Activated effector memory CD4-positive, alpha-beta T cell treated with Interleukin-2 at 50 U/mL for 16 hours (primary cell): ENCODE results near the gene ZBED4.

Source experiments
- DNase-seq: peaks from one replicate; pipeline ENCODE4 v3.0.0-alpha.2; 2020

The ZBED4 gene

GRCh38 chr22:49922484-49922883 is 68.8 kb downstream of the ZBED4 start:
- DNase-seq = no peak

- DNase-seq = no peak
These were observed 69.3 kb downstream of the ZBED4 start for GRCh38 chr22:49922926-49923325.

- DNase-seq = no peak
These were observed 69.8 kb downstream of the ZBED4 start for GRCh38 chr22:49923445-49923844.

DNA sequence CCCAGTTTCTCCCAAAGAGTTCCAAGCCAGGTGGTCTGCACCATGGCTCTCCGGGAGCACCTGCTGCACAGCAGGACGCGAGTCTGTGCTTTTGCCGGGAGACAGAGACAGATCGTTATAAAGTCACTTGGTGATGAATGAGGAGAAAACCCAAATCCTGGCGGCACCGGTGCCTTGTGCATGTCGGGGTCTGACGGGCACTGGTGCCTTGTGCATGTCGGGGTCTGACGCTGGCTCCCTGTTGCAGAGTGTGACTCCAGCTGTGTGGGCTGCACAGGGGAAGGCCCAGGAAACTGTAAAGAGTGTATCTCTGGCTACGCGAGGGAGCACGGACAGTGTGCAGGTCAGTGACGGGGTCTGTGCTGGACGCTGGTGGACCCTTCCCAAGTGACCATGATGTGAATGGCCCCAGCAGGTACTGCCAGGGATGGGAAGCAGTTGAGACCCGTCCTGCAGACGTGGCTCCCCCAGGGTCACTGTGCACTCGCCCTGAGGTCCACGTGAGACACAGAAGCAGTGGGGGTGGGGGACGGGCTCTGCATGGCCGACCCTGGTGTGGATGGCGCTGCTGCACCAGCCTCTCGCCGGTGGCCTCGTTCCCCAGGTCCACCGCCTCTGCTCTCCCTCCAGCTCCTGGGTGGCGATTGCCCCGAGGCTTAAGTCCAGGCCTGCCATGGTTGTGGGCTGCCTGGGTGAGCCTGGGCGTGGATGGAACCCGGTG is 70.6 kb downstream of the ZBED4 start:
- DNase-seq = no peak

DNA sequence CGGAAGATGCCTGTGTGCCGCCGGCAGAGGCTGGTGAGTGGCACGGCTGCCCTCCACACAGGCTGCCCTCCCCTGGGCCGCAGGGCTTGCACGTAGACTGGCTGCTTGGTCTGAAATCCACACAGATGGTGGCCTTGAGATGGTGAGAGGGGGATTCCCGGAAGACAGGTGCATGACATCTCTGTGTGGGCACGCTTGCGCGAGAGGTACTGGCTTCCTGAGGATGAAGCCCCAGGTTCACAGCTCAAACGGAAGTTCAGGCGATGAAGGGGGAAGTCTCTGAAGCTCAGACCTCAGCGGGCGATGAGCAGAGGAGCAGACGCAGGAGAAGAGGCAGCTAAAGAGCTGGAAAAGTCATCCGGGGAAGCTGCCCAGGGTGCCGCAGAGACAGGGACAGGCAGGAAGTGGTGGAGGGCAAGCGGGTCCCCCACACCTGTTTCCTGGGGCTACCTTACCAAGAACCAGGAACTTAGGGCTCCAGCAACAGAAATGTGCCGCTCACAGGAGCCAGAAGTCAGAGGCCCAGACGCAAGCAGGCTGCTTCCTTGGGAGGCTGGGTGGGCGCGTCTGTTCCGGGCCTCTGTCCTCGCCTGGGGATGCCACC is 72.0 kb downstream of the ZBED4 start:
- DNase-seq = peak; percentile 67

DNA sequence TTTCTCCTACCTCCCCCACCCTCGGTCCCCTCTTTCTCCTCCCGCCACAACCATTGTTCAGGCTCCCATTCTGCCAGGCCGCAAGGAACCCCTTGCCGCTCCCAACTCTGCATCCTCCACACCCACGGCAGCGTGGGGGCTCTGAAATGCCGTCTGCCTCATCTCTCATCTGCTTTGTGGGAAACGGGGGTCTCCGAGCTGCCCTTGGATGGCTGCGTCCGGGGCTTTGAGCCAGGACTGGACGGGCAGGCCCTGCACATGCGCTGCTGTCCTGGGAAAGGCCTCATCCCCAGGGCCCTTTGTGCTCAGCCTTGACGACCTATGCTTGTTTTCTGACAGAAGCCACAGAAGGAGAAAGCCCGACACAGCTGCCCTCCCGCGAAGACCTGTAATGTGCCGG is 73.3 kb downstream of the ZBED4 start:
- no peak for DNase-seq

GRCh38 chr22:49927483-49928184 is 74.0 kb downstream of the ZBED4 start:
- DNase-seq = no peak

GRCh38 chr22:49928185-49928495 is 74.5 kb downstream of the ZBED4 start:
- no peak for DNase-seq

DNA sequence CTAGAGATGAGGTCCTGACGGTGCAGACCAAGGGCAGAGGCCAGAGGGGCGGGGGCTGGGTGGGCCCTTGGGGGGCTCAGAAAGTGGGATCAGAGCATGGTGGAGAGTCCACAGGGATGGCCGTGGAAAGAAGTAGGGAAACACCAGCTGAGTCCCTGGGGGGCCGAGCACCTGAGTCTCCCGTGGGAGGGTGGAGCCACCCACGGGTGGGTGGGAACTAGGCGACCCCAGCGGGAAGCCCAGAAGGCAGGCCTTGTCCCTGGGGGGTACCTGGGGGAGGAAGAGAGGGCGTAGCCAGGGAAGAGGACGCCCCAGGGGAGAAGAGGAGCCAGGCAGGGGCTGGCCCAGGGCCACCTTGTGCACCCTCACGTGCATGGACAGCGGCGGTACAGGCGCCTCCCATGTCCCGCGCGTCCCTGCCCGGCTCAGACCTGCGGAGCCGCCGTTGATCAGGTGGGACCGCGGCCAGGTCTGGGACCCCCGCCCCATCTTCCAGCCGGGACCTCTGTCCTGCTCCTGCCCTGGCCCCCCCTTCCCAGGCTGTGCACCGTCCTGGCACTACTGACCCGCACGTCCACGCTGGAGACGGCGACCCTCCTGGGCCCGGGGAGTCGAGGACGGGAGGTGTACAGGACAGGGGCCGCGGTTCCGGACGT is 75.0 kb downstream of the ZBED4 start:
- DNase-seq = no peak

DNA sequence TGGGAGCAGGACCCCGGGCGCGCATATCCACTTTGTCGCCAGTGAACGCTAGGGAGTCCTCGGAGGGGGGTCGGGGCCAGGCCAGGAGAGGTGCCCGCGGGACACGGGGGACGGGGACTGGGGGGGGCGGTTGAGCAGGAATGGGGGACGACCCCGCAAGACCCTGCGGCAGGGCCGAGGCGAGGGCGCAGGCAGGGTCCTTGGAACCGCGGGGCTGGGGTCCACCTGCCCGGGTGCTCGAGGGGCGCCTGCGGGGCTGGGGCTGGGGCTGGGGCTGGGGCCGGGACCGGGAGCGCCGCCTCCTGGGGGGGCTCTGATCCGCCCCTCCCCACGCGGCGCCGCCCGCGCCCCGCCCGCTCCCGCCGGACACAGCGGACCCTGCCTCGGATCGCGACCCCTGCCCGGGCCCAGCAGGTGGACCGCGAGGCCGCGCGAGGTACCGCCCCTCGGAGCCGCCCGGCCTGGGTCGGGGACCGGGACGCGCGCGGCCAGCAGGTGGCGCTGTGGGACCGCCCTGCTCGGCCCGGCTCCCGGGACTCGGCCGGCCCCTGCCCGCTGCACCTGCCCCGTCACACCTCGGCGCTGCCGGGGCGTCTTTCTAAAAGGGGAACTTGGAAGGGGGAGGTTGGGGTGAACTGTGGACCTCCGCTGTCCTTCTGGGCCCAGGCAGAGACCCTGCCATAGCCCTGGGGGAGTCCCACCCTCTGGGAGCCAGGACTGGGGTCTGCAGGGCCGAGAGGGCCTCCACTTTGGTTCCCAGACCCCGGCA is 75.8 kb downstream of the ZBED4 start:
- DNase-seq = peak; percentile 65

DNA sequence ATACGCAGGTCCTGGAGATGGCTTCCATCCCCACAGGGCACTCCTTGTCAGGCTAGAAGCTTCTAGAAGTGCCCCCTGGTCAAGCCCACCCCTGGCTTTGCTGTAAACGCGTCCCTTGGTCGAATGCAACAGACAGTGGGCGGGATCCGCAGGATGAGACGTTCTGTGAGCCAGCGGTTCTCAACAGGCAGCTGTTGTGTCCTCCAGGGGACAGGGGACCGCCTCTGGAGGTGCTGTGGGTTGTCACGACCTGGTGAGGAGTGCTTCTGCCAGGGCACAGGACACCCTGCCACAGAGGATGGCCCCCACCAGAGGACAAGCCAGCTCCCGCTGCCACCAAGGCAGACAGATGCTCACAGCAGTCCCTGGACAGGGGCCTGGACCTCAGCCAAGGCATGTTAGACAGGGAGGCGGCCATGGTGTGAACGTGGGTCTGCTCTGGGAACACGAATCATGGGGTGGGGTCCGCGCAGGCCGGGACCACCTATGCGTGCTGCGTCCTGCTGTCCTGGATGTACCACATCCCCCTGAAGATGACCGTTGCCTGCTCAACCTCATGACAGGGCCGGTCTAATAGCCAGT is 76.4 kb downstream of the ZBED4 start:
- no peak for DNase-seq

- no peak for DNase-seq
These were observed 77.2 kb downstream of the ZBED4 start for GRCh38 chr22:49930596-49931412.

- no peak for DNase-seq
These were observed 79.9 kb downstream of the ZBED4 start for GRCh38 chr22:49933236-49934159.

- DNase-seq = no peak
These were observed 80.7 kb downstream of the ZBED4 start for GRCh38 chr22:49934160-49934890.

GRCh38 chr22:49934891-49935557 is 81.4 kb downstream of the ZBED4 start:
- peak; percentile 69 for DNase-seq

DNA sequence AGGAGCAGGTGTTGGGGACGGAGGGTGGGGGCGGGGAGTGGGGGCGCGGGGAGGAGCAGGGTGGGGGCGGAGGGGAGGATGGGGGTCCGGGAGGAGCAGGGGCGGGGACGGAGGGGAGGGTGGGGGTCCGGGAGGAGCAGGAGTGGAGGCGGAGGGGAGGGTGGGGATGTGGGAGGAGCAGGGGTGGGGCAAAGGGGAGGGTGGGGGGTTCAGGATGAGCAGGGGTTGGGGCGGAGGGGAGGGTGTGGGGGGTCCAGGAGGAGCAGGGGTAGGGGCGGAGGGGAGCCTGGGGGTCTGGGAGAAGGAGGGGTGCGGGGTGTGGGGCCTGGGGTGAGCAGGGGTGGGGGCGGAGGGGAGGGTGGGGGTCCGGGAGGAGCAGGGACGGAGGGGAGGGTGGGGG is 81.9 kb downstream of the ZBED4 start:
- DNase-seq = no peak

DNA sequence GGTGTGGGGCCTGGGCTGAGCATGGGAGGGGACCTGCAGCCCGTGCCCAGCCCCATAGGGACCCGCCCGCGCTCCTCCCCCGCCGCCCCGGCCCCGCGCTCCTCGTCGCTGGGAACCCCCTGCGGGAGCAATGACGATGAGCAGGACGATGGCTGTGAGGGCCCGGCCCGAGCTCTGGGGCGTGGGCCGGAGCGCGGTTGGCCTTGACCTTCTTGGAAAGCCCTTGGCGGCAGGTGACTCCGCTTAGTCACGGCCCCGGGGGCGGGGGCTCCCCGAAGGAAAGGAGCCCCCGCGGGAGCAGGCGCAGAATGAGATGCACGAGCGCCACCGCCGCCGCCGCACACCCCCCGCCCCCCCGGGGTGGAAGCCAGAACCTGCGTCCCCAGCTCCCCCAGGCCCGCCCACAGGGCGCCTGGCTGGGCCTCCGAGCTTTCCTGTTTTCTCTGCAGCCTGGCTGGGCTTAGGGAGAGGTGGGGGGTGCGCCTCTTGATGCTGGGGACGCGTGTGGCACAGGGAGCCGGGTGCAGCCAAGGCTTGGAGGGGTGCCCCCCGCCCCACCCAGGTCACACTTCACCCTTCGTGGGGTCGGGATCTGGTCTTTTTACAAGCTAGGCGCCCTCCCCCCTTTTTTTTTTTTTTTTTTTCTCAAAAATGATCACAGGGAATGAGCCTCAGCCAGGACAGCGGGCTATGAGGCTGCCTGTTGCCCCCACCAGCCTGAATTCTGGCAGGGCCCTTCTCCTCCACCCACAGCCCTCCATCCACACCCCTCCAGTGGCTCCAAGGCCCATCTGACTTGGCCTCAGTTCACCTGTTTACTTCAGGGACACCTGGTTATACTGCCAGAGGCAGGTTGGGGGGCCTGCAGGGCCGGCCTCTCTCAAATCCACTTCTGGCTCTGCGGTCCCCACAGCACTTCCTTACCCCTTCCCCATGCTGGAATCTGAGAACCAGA is 82.7 kb downstream of the ZBED4 start:
- DNase-seq = peak; percentile 82
